HCT116 (cell line): ENCODE results near the gene ITGBL1. TPM values are rescaled to one million over a fixed set of nuclear protein-coding genes. Genes with fewer than 3 reads are reported as not detected.

Experiments used
- ATAC-seq: fragments of 200-7000 bp; cut with Tn5 transposase; 2 replicates; pipeline ENCODE4 v1.9.1; 2020; ENCODE audit warnings: mild to moderate bottlenecking, moderate library complexity
- BruUV-seq: library from RNA; stranded (reverse); fragments of 400-500 nt; replicated peaks from 2 replicates; lab custom pipeline; 2021; lab: Mats Ljungman, UMichigan
- CTCF ChIA-PET: fragments of 300-600 bp; sonication (Branson Sonifier 250); formaldehyde crosslinking; loops from one replicate; lab custom pipeline; 2021; ENCODE audit warnings: antibody characterized with exemption; lab: Charles Lee
- POLR2A ChIA-PET: fragments of 300-600, 350-600 bp; sonication (Branson Sonifier 250); formaldehyde crosslinking; loops from one replicate; lab custom pipeline; 2021; ENCODE audit warnings: antibody characterized with exemption; lab: Charles Lee
- RAD21 ChIA-PET, 2 experiments: fragments of 300-600 bp; sonication (Branson Sonifier 250); formaldehyde crosslinking; loops; one replicate each; lab custom pipeline; 2023; ENCODE audit warnings: low total read pairs in 2 of 2; ENCODE audit not compliant: uncharacterized antibody in 2 of 2, unreplicated experiment in 2 of 2, low non-redundant PET in 1 of 2; lab: Charles Lee
- DNase-seq: peaks from one replicate; pipeline ENCODE4 v3.0.0-alpha.2; 2010; ENCODE audit warnings: low read depth, low spot score
- H2AFZ ChIP-seq: fragments of 200-600 bp; shearing (Covaris generic), sonication (generic); 2 replicates; pipeline ENCODE4 v1.6.1; 2017; ENCODE audit warnings: low read depth, mixed run types, mixed read lengths, antibody characterized with exemption, low read length; ENCODE audit not compliant: poor library complexity, severe bottlenecking
- H3K27ac ChIP-seq: 2 replicates; pipeline ENCODE4 v1.5.1; 2012; ENCODE audit warnings: low read depth, low read length
- H3K27me3 ChIP-seq: fragments of 200-600 bp; sonication (generic); 2 replicates; pipeline ENCODE4 v1.6.1; 2016; ENCODE audit warnings: mixed run types, low read length, mixed read lengths; ENCODE audit not compliant: insufficient read depth
- H3K36me3 ChIP-seq, 2 experiments: fragments of 200-500 bp in 1 of 2; fragments of 200-600 bp in 1 of 2; sonication (Bioruptor generic) in 1 of 2; sonication (generic) in 1 of 2; 2 replicates each; pipeline versions ENCODE4 v1.5.1 to v1.6.1; 2014 to 2016; ENCODE audit warnings: low read length in 2 of 2, inconsistent platforms in 1 of 2, mixed read lengths in 1 of 2, mixed run types in 1 of 2; ENCODE audit not compliant: insufficient read depth in 2 of 2, control insufficient read depth in 1 of 2
- H3K4me1 ChIP-seq, 2 experiments: fragments of 200-600 bp in 1 of 2; sonication (generic) in 1 of 2; 2 replicates each; pipeline versions ENCODE4 v1.5.1 to v1.6.1; 2012 to 2017; ENCODE audit warnings: low read length in 2 of 2, inconsistent platforms in 1 of 2, mild to moderate bottlenecking in 1 of 2, mixed read lengths in 1 of 2, mixed run types in 1 of 2, moderate library complexity in 1 of 2; ENCODE audit not compliant: insufficient read depth in 2 of 2, control insufficient read depth in 1 of 2
- H3K4me2 ChIP-seq: fragments of 200-600 bp; sonication (generic); 2 replicates; pipeline ENCODE4 v1.6.1; 2017; ENCODE audit warnings: mixed run types, low read length, mixed read lengths
- H3K4me3 ChIP-seq, 2 experiments: fragments of 200-600 bp in 1 of 2; sonication (generic) in 1 of 2; replicated peaks in 1 of 2; 2 replicates each; pipeline ENCODE4 v1.5.1; 2011 to 2016; ENCODE audit warnings: low read length in 2 of 2, control low read depth in 1 of 2, low read depth in 1 of 2, mild to moderate bottlenecking in 1 of 2, mixed read lengths in 1 of 2, mixed run types in 1 of 2
- H3K79me2 ChIP-seq: fragments of 200-600 bp; sonication (generic); 2 replicates; pipeline ENCODE4 v1.6.1; 2017; ENCODE audit warnings: mild to moderate bottlenecking, mixed run types, low read length, moderate library complexity, mixed read lengths; ENCODE audit not compliant: insufficient read depth
- H3K9ac ChIP-seq: fragments of 200-600 bp; sonication (generic); 2 replicates; pipeline ENCODE4 v1.6.1; 2016; ENCODE audit warnings: low read length, mixed read lengths
- H3K9me2 ChIP-seq: fragments of 200-600 bp; sonication (generic), shearing (Covaris generic); 2 replicates; pipeline ENCODE4 v1.6.1; 2017; ENCODE audit warnings: mixed run types, mild to moderate bottlenecking, moderate library complexity; ENCODE audit not compliant: insufficient read depth
- H3K9me3 ChIP-seq, 2 experiments: fragments of 200-500 bp in 1 of 2; fragments of 200-600 bp in 1 of 2; sonication (Bioruptor generic) in 1 of 2; sonication (generic) in 1 of 2; 2 replicates each; pipeline ENCODE4 v1.6.1; 2014 to 2017; ENCODE audit warnings: low read length in 2 of 2, mixed read lengths in 2 of 2, inconsistent platforms in 1 of 2, low read depth in 1 of 2, mild to moderate bottlenecking in 1 of 2, mixed run types in 1 of 2, moderate library complexity in 1 of 2; ENCODE audit not compliant: control insufficient read depth in 1 of 2, insufficient read depth in 1 of 2
- H4K20me1 ChIP-seq: fragments of 200-600 bp; sonication (generic), shearing (Covaris generic); 2 replicates; pipeline ENCODE4 v1.6.1; 2017; ENCODE audit warnings: mixed run types, mild to moderate bottlenecking, moderate library complexity; ENCODE audit not compliant: insufficient read depth
- CBX3 ChIP-seq: IDR thresholded peaks from 2 replicates; pipeline ENCODE4 v1.6.1; 2012; ENCODE audit warnings: low read depth
- EGR1 ChIP-seq: IDR thresholded peaks from 2 replicates; pipeline ENCODE4 v1.6.1; 2012; ENCODE audit warnings: low read depth
- EZH2 ChIP-seq: fragments of 200-600 bp; sonication (generic); IDR thresholded peaks from 2 replicates; pipeline ENCODE4 v1.6.1; 2017; ENCODE audit warnings: antibody characterized with exemption, mixed run types
- FOSL1 ChIP-seq: IDR thresholded peaks from 2 replicates; pipeline ENCODE4 v1.6.1; 2012; ENCODE audit warnings: low read depth
- JUND ChIP-seq: IDR thresholded peaks from 2 replicates; pipeline ENCODE4 v1.6.1; 2012
- SIN3A ChIP-seq: IDR thresholded peaks from 2 replicates; pipeline ENCODE4 v1.6.1; 2012; ENCODE audit warnings: low read depth
- intact Hi-C: fragments of 100-400 bp; cut with micrococcal nuclease; formaldehyde crosslinking; loops from 2 replicates; pipeline ENCODE4 v1.10.0; 2022
- total RNA-seq: library from RNA; stranded (reverse); gene quantifications from one replicate; pipeline ENCODE4 v1.2.1, GENCODE V29; 2021; ENCODE audit not compliant: unreplicated experiment
- TF ChIP-seq, protein P1 (sequence below): IDR thresholded peaks from 2 replicates; pipeline ENCODE4 v1.6.1; 2012
- TF ChIP-seq, protein P2 (sequence below): IDR thresholded peaks from 2 replicates; pipeline ENCODE4 v1.6.1; 2011; ENCODE audit warnings: mild to moderate bottlenecking, low read length, moderate library complexity; ENCODE audit not compliant: insufficient replicate concordance; ENCODE audit errors: extremely low read depth
- TF ChIP-seq, protein P3 (sequence below), 3 experiments: fragments of 200-600 bp in 1 of 3; sonication (generic) in 1 of 3; IDR thresholded peaks in 2 of 3; conservative IDR thresholded peaks in 1 of 3; 2 replicates each; pipeline ENCODE4 v1.5.1; 2012 to 2017; ENCODE audit warnings: low read depth in 2 of 3, low read length in 2 of 3, antibody characterized with exemption in 1 of 3, borderline replicate concordance in 1 of 3, control low read depth in 1 of 3, mild to moderate bottlenecking in 1 of 3, mixed read lengths in 1 of 3, mixed run types in 1 of 3, moderate library complexity in 1 of 3; ENCODE audit not compliant: insufficient read depth in 1 of 3
- TF ChIP-seq, protein P4 (sequence below): IDR thresholded peaks from 2 replicates; pipeline ENCODE4 v1.6.1; 2012; ENCODE audit warnings: low read depth

ITGBL1 gene
- total RNA-seq, 1 experiment from 2014 or later: 0.66 TPM

DNA sequence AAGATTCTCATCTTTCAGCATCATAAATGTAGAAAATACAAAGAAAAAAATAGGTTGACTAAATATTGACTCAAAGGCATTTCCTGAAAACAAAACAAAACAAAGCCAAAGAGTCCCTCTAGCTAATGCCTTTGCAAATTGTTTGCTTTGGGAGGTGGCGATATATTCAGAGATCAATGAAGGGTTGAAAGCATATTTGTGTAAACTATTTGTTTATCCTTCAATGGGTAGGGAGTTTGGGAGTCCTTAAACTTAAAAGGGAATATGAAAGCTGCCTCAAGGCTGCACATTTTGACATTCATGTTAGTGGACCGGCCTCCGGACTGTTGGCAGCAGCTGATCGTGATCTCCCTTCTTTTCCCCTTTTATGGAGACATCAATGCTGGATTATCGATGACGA is 257.5 kb downstream of the ITGBL1 start:
- POLR2A ChIA-PET: no interaction called here
- TF ChIP-seq JUND (no peak), FOSL1 (no peak), CBX3 (no peak), EGR1 (no peak), SIN3A (no peak), EZH2 (no peak)
- TF ChIP-seq, protein P1, sequence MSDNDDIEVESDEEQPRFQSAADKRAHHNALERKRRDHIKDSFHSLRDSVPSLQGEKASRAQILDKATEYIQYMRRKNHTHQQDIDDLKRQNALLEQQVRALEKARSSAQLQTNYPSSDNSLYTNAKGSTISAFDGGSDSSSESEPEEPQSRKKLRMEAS: no peak
- TF ChIP-seq, protein P2, sequence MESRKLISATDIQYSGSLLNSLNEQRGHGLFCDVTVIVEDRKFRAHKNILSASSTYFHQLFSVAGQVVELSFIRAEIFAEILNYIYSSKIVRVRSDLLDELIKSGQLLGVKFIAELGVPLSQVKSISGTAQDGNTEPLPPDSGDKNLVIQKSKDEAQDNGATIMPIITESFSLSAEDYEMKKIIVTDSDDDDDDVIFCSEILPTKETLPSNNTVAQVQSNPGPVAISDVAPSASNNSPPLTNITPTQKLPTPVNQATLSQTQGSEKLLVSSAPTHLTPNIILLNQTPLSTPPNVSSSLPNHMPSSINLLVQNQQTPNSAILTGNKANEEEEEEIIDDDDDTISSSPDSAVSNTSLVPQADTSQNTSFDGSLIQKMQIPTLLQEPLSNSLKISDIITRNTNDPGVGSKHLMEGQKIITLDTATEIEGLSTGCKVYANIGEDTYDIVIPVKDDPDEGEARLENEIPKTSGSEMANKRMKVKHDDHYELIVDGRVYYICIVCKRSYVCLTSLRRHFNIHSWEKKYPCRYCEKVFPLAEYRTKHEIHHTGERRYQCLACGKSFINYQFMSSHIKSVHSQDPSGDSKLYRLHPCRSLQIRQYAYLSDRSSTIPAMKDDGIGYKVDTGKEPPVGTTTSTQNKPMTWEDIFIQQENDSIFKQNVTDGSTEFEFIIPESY: no peak
- TF ChIP-seq, protein P3, sequence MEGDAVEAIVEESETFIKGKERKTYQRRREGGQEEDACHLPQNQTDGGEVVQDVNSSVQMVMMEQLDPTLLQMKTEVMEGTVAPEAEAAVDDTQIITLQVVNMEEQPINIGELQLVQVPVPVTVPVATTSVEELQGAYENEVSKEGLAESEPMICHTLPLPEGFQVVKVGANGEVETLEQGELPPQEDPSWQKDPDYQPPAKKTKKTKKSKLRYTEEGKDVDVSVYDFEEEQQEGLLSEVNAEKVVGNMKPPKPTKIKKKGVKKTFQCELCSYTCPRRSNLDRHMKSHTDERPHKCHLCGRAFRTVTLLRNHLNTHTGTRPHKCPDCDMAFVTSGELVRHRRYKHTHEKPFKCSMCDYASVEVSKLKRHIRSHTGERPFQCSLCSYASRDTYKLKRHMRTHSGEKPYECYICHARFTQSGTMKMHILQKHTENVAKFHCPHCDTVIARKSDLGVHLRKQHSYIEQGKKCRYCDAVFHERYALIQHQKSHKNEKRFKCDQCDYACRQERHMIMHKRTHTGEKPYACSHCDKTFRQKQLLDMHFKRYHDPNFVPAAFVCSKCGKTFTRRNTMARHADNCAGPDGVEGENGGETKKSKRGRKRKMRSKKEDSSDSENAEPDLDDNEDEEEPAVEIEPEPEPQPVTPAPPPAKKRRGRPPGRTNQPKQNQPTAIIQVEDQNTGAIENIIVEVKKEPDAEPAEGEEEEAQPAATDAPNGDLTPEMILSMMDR (IDR thresholded peaks at IDR 0.05 in 2 of 3, conservative IDR thresholded peaks at IDR 0.05 in 1 of 3; ENCODE audit: borderline replicate concordance in 1 of 3, insufficient read depth in 1 of 3, low read depth in 2 of 3, low read length in 2 of 3): no peak
- TF ChIP-seq, protein P4, sequence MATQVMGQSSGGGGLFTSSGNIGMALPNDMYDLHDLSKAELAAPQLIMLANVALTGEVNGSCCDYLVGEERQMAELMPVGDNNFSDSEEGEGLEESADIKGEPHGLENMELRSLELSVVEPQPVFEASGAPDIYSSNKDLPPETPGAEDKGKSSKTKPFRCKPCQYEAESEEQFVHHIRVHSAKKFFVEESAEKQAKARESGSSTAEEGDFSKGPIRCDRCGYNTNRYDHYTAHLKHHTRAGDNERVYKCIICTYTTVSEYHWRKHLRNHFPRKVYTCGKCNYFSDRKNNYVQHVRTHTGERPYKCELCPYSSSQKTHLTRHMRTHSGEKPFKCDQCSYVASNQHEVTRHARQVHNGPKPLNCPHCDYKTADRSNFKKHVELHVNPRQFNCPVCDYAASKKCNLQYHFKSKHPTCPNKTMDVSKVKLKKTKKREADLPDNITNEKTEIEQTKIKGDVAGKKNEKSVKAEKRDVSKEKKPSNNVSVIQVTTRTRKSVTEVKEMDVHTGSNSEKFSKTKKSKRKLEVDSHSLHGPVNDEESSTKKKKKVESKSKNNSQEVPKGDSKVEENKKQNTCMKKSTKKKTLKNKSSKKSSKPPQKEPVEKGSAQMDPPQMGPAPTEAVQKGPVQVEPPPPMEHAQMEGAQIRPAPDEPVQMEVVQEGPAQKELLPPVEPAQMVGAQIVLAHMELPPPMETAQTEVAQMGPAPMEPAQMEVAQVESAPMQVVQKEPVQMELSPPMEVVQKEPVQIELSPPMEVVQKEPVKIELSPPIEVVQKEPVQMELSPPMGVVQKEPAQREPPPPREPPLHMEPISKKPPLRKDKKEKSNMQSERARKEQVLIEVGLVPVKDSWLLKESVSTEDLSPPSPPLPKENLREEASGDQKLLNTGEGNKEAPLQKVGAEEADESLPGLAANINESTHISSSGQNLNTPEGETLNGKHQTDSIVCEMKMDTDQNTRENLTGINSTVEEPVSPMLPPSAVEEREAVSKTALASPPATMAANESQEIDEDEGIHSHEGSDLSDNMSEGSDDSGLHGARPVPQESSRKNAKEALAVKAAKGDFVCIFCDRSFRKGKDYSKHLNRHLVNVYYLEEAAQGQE: no peak
- ATAC-seq: no peak

More for the DNA sequence above, 257.5 kb downstream of the ITGBL1 start:
- no peaks in the 10 kb centered on the region for H3K79me2 ChIP-seq
- DNase-seq: no peak
- no peaks in the 10 kb centered on the region for H4K20me1 ChIP-seq
- no peaks in the 10 kb centered on the region for H3K9me2 ChIP-seq
- no peak overlapping the region for H3K27ac ChIP-seq
- no peak overlapping the region for H3K9ac ChIP-seq
- intact Hi-C loops: no loop called here
- H3K4me3 ChIP-seq: no peak overlapping the region
- BruUV-seq: no TSS peak
- no peaks in the 10 kb centered on the region for H3K4me1 ChIP-seq
- H3K36me3 ChIP-seq: no peaks in the 10 kb centered on the region
- ChIA-PET RAD21 (no interaction called here), CTCF (no interaction called here)
- no peaks in the 10 kb centered on the region for H3K27me3 ChIP-seq
- H2AFZ ChIP-seq: no peak overlapping the region
- no peak overlapping the region for H3K4me2 ChIP-seq
- peaks cover 0 to 9% of the 10 kb centered on the region in 2 experiments; a peak in 1 of 4 replicates for H3K9me3 ChIP-seq
